HT-29 (cell line): ENCODE measurements around the gene TEX36. TPM values are rescaled to one million over a fixed set of nuclear protein-coding genes. Genes with fewer than 3 reads are reported as not detected.

Experiments
- total RNA-seq: library from RNA; depleted of rRNA; stranded (reverse); fragments of >200 nt; shearing (Covaris generic); gene quantifications from 2 replicates; pipeline ENCODE4 v1.2.3, GENCODE V29; 2014; rRNA removed

TEX36 gene
- total RNA-seq, 1 experiment from 2014 or later: not detected

Other genes with a start within 250 kb of the TEX36 start
- 17.4 and 18.7 TPM in 2 replicates for gene EDRF1, start 36.5 kb upstream of the TEX36 start, total RNA-seq
- gene MMP21, start 92.7 kb upstream of the TEX36 start, total RNA-seq: not detected in 2 replicates
- gene UROS, start 140.1 kb upstream of the TEX36 start, total RNA-seq: 44.0 and 48.0 TPM in 2 replicates
- gene BCCIP, start 140.4 kb upstream of the TEX36 start, total RNA-seq: 30.1 and 34.9 TPM in 2 replicates
- gene DHX32, start 198.1 kb upstream of the TEX36 start, total RNA-seq: 26.6 and 29.1 TPM in 2 replicates
- 1.6 and 4.0 TPM in 2 replicates for gene FANK1, start 213.4 kb upstream of the TEX36 start, total RNA-seq